Dendritic cell treated with granulocyte-macrophage colony-stimulating factor and Interleukin-4, amounts not matched to agents 40 ng/mL and 50 ng/mL, for 4 days (primary cell): ENCODE measurements around the gene CLVS2.

Experiments
- H3K27ac Mint-ChIP-seq: one replicate; pipeline ENCODE4 v1.8.0; 2022; ENCODE audit warnings: mild to moderate bottlenecking, mixed read lengths
- H3K27me3 Mint-ChIP-seq: one replicate; pipeline ENCODE4 v1.8.0; 2022; ENCODE audit warnings: mild to moderate bottlenecking, mixed read lengths
- H3K36me3 Mint-ChIP-seq: one replicate; pipeline ENCODE4 v1.8.0; 2022; ENCODE audit warnings: low read depth, mixed read lengths
- H3K4me1 Mint-ChIP-seq: one replicate; pipeline ENCODE4 v1.8.0; 2022; ENCODE audit warnings: low read depth, mixed read lengths
- H3K4me3 Mint-ChIP-seq: one replicate; pipeline ENCODE4 v1.8.0; 2022; ENCODE audit warnings: mild to moderate bottlenecking, moderate library complexity, mixed read lengths
- H3K9me3 Mint-ChIP-seq: one replicate; pipeline ENCODE4 v1.8.0; 2022; ENCODE audit warnings: mixed read lengths
- intact Hi-C: fragments of 100-400 bp; cut with micrococcal nuclease; formaldehyde crosslinking; loops from one replicate; pipeline ENCODE4 v1.15.0; 2022

Gene CLVS2, protein sequence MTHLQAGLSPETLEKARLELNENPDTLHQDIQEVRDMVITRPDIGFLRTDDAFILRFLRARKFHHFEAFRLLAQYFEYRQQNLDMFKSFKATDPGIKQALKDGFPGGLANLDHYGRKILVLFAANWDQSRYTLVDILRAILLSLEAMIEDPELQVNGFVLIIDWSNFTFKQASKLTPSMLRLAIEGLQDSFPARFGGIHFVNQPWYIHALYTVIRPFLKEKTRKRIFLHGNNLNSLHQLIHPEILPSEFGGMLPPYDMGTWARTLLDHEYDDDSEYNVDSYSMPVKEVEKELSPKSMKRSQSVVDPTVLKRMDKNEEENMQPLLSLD

DNA sequence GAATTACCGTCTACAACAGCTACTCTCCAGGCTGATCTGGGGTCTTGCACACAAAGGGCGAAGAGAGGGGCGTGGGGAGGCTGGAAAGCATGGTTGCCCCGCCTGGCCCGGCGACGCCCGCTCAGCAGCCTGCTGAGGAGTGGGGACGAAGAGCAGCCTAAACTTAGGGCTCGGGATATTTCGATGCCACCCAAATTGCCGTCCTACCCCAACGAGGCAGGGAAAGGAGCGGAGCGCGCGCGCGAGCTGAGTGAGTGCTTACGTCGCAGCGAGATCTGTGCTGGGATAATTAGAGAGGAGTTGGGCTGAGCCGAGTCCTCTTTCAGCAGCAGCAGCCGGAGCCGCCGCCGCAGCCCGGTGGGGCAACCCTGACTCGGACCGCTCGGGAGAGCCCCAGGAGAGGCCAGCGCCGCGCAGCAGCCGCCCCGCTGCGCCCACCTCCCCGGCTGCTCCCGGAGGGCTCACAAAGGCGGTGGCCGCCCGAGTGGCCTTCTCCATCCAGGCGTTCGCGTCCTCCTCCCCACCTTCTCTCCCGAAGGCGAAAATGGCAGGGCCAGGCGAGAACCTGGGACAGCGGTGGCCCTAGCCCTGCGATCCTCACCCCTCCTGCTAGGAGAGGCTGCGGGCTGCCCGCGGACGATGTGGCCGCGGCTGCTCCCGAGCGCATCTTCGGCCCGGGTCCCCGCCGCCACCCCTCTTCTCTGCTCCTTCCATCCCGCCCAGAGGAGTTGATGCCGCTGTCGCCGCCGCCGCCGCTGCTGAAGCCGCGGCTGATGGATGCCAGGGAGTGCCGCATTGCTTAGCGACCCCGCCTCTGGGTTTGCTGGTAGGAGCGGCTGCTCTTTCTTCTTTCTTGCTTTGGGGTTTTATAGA, at the start of gene CLVS2:
Gene CLVS2 (plus strand): TSS at position 315 of the 873 bp plus-strand sequence. CDS start 1,543 bp downstream, outside the sequence.
- H3K36me3 Mint-ChIP-seq, result no peaks in the 10 kb centered on the region
- peaks cover 48% of the 10 kb centered on the region for H3K27me3 Mint-ChIP-seq
- H3K4me1 Mint-ChIP-seq, result no peaks in the 10 kb centered on the region
- H3K9me3 Mint-ChIP-seq, result no peaks in the 10 kb centered on the region
- H3K4me3 Mint-ChIP-seq, result no peak within 1 kb of the TSS
- no peak within 1 kb of the TSS for H3K27ac Mint-ChIP-seq
- intact Hi-C loops, result no loop called here

DNA sequence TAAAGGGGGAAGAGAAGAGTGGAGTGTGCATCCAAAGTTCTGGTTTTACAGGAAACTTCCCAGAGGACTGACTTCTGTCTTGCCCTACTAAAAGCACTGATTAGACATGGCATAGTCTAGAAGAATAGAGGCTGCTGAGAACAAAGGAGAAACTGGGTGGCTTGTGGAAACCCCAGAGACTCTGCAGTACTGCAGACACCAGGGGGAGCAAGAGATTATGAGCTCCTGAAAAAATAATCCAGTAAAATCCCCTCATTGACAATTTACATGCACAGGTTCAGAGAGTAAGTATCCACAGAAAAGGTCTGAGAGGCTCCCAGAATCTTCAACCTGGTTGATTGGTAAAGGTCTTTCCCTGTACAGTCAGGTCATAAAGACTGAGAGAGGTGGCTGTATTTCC, 48.7 kb upstream of the CLVS2 start:
- H3K27ac Mint-ChIP-seq, result no peak overlapping the region
- H3K4me1 Mint-ChIP-seq, result no peaks in the 10 kb centered on the region
- no peaks in the 10 kb centered on the region for H3K36me3 Mint-ChIP-seq
- peaks cover 21% of the 10 kb centered on the region for H3K9me3 Mint-ChIP-seq
- no peaks in the 10 kb centered on the region for H3K27me3 Mint-ChIP-seq
- H3K4me3 Mint-ChIP-seq, result no peak overlapping the region
- intact Hi-C loops, result no loop called here

DNA sequence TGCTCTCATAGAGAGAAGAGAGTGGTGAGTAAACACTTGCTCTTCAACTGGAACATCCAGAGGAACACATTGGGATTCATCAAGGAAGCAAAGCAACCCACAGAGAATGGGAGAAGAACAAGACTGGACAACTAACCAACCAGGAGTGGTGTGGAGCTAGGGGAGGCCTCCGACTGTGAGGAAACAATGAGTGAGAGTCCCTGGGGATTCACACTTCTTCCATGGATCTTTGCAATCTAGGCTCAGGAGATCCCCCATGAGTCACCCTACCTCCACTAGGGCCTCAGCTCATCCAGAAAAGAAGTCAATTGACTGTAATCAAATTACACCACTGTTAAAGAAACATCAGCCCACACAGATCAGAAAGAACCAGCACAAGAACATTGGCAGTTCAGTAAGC, 42.3 kb upstream of the CLVS2 start:
- no peak overlapping the region for H3K27ac Mint-ChIP-seq
- no peak overlapping the region for H3K4me3 Mint-ChIP-seq
- H3K9me3 Mint-ChIP-seq, result peaks cover 33% of the 10 kb centered on the region
- H3K36me3 Mint-ChIP-seq, result no peaks in the 10 kb centered on the region
- H3K4me1 Mint-ChIP-seq, result no peaks in the 10 kb centered on the region
- H3K27me3 Mint-ChIP-seq, result no peaks in the 10 kb centered on the region
- intact Hi-C loops, result no loop called here

DNA sequence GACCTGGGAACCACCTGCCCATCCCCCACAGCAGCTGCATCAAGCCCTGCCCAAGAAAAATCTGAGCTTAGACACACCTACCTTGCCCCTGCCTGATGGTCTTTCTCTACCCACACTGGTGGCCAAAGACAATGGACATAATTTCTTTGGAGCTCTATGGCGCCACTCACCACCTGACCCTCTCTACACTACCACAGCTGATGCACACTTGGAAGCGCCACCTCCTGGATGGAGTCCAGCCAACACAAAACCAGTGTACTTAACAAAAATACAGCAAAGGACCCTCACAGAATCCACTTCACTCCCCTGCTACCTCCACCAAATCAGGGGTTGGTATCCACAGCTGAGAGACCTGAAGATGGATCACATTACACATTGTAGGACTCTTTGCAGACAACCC, 39.7 kb upstream of the CLVS2 start:
- Mint-ChIP-seq H3K9me3 (peaks cover 39% of the 10 kb centered on the region), H3K27ac (no peak overlapping the region), H3K27me3 (no peaks in the 10 kb centered on the region), H3K4me3 (no peak overlapping the region), H3K4me1 (no peaks in the 10 kb centered on the region), H3K36me3 (no peaks in the 10 kb centered on the region)
- intact Hi-C loops, result no loop called here

DNA sequence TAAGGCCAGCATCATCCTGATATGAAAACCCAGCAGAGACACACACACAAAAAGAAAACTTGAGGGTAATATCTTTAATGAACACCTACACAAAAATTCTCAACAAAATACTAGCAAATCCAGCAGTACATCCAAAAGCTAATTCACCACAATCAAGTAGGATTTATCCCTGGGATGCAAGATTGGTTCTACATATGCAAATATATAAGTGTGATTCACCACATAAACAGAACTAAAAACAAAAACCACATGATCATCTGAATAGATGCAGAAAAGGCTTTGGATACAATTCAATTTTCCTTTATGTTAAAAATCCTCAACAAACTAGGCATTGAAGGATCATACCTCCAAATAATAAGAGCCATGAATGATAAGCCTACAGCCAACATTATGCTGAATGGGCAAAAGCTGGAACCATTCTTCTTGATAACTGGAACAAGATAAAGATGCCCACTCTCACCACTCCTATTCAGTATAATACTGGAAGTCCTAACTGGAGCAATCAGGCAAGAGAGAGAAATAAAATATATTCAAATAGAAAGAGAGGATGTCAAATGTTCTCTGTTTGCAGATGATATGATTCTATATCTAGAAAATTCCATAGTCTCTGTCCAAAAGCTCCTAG, 33.9 kb upstream of the CLVS2 start:
- Mint-ChIP-seq H3K27me3 (no peaks in the 10 kb centered on the region), H3K4me3 (no peak overlapping the region), H3K36me3 (no peaks in the 10 kb centered on the region), H3K9me3 (peaks cover 7% of the 10 kb centered on the region), H3K4me1 (no peaks in the 10 kb centered on the region), H3K27ac (no peak overlapping the region)
- intact Hi-C loops, result no loop called here

DNA sequence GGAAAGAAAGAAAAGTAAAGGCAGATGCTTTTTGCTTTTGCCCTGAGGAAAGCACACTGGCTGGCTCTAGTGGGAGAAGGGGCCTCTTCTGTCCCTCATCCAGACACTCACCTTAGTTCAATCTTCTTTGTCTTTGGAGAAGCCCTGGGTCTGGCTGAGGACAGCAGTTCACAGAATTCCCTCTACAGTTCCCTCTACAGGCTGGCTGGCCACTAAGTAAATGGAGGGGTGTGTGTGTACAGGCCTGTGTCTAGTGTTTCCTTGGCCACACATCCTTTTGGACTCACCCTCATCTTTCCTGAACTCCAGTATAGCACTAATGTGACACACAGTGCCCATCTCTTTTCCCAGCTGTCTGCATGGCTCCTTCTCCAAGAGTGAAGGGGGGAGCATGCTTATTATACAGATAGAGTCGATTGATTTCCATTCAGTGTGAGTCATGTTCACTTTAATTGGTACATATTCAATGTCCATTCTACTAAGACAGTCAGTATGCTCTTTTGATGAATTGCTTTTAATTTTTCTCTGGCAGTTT, 26.0 kb upstream of the CLVS2 start:
- no peaks in the 10 kb centered on the region for H3K4me1 Mint-ChIP-seq
- H3K4me3 Mint-ChIP-seq, result no peak overlapping the region
- H3K36me3 Mint-ChIP-seq, result no peaks in the 10 kb centered on the region
- intact Hi-C loops, result no loop called here
- no peaks in the 10 kb centered on the region for H3K27me3 Mint-ChIP-seq
- H3K27ac Mint-ChIP-seq, result no peak overlapping the region
- no peaks in the 10 kb centered on the region for H3K9me3 Mint-ChIP-seq

DNA sequence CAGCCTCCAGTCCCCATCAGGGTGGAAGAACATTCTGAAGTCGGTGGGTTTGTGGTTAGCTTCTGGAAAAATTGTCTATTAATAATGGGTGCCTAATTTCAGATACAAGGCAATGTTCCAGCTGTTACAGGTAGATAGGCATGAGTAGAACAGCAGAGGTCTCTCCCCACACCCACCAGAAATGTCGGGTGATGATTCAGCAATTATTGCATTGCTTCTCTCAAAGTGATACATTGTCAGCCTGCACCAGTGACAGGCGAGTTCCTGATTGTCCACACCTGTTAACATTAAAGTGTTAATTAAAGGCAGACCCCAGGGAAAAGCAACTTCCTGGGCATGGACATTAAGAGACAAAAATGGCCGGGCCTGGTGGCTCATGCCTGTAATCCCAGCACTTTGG, 18.9 kb upstream of the CLVS2 start:
- Mint-ChIP-seq H3K9me3 (no peaks in the 10 kb centered on the region), H3K4me1 (no peaks in the 10 kb centered on the region), H3K27ac (no peak overlapping the region), H3K27me3 (no peaks in the 10 kb centered on the region), H3K36me3 (no peaks in the 10 kb centered on the region), H3K4me3 (no peak overlapping the region)
- intact Hi-C loops, result no loop called here

DNA sequence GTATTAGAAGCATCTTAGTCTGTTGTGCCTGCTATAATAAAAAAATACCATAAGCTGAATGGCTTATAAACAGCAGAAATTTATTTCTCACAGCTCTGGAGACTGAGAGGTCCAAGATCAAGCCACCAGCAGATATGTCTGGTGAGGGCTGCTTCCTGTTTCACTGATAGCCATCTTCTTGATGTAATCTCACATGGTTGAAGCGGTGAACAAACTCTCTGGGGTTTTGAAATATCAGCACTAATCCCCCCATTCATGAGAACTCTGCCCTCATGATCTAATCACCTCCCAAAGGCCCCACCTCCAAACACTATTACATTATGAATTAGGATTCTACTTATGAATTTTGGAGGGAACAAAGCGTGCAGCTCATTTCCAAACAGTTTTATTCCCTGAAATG, 11.6 kb upstream of the CLVS2 start:
- Mint-ChIP-seq H3K4me3 (no peak overlapping the region), H3K36me3 (no peaks in the 10 kb centered on the region), H3K27me3 (no peaks in the 10 kb centered on the region), H3K9me3 (peaks cover 24% of the 10 kb centered on the region), H3K4me1 (no peaks in the 10 kb centered on the region), H3K27ac (no peak overlapping the region)
- intact Hi-C loops, result no loop called here

DNA sequence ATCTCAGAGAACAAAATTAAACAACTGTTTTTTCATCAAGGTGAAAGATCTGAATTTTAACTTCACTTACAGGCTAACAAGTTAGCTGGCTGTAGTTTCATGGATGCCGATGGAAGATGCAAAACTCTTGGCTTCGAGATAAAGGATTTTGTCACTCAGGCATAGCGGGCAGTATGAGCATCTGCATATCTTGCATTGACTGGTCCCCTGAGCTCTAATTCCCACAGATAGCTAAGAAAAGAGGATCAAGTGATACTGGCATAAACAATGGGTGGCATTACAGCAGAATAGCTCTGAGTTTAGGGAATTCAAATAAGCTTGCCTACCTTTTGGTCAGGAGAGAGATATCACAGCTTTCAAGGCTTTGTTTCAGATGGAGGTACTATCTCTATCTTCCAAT, 1.8 kb upstream of the CLVS2 start:
- Mint-ChIP-seq H3K27ac (no peak overlapping the region), H3K4me1 (no peaks in the 10 kb centered on the region), H3K4me3 (no peak overlapping the region), H3K36me3 (no peaks in the 10 kb centered on the region), H3K27me3 (peaks cover 48% of the 10 kb centered on the region), H3K9me3 (no peaks in the 10 kb centered on the region)
- intact Hi-C loops, result no loop called here

DNA sequence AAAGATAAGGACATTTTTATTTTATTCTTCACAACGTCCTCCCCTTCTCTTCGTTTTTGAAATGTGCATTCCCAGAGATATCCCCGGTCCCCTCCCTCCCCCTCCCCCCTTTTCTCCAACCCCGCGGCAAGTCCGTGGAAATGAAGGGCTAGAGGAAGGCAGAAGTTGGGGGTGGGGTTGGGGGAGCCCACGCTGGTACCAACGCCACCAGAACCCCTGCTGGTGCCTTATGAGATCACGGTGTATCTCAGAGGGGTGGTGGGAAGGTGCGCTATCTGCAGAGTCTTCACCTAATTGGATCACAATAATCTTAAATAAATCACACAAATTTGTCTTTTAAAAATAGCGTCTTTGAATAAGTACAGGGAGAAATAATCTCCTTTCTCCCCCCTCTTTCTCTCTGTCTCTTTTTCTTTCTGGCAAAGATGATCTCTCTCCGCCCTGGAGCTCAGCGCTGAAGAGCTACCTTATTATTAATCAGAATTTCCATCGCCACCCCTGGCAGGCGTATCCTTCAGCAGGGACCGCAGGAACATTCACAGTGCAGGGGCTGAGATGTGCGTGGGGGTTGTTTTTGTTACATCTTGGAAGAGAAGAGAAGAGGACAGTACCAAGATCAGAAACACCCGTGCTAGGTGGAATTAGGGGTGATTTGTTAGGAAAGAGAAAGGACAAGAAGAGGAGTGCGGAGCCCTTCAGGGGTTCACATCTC, 915 bp downstream of the CLVS2 start:
- H3K4me1 Mint-ChIP-seq, result no peaks in the 10 kb centered on the region
- H3K4me3 Mint-ChIP-seq, result no peak overlapping the region
- no peaks in the 10 kb centered on the region for H3K9me3 Mint-ChIP-seq
- H3K27ac Mint-ChIP-seq, result no peak overlapping the region
- peaks cover 48% of the 10 kb centered on the region for H3K27me3 Mint-ChIP-seq
- intact Hi-C loops, result no loop called here
- H3K36me3 Mint-ChIP-seq, result no peaks in the 10 kb centered on the region

DNA sequence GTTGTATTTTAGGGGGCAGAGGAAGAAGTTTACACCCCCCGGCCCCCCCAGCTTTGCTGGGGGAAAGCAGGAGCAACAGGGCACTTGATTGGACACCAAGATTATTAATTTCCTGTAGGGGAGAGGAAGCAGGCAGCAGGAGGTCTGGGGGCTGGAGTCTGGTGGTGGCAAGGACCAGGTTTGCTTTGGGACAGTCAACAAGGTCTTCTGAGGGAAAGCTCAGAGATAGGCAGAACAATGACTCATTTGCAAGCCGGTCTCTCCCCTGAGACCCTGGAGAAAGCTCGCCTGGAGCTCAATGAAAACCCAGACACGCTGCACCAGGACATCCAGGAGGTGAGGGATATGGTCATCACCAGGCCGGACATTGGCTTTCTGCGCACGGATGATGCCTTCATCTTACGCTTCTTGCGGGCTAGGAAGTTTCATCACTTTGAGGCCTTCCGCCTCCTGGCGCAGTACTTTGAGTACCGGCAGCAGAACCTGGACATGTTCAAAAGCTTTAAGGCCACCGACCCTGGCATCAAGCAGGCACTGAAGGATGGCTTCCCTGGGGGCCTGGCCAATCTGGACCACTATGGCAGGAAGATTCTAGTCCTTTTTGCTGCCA, 1.6 kb downstream of the CLVS2 start:
- H3K9me3 Mint-ChIP-seq, result no peaks in the 10 kb centered on the region
- H3K4me3 Mint-ChIP-seq, result no peak overlapping the region
- peaks cover 48% of the 10 kb centered on the region for H3K27me3 Mint-ChIP-seq
- no peaks in the 10 kb centered on the region for H3K36me3 Mint-ChIP-seq
- H3K27ac Mint-ChIP-seq, result no peak overlapping the region
- intact Hi-C loops, result no loop called here
- no peaks in the 10 kb centered on the region for H3K4me1 Mint-ChIP-seq

DNA sequence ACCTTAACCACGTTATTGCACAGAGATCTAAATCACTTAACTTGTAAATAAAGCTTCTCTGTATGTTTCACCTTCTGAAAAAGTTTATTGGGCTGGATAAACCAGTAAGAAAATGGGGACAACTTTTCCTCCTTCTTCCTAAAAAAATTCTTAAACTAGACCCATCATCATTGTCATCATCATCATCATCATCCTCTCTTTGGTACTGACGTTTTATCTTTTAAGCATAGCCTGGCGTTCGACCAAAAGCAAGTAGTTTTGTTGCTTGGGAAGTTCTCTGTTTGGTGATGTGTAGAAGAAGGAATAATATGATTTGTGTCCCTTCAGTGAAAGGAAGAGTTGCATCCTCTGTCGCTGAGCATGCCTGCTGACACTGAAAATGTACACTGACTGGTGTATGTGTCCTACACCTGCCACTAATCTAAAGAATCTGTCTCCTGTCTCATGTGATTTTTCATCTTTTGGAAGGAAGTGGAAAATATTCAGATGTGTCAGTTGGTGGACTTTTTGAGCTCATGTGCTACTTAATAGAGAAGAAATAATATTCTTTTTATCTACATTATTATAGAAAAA, 2.5 kb downstream of the CLVS2 start:
- no peak overlapping the region for H3K27ac Mint-ChIP-seq
- no peaks in the 10 kb centered on the region for H3K36me3 Mint-ChIP-seq
- no peak overlapping the region for H3K4me3 Mint-ChIP-seq
- peaks cover 43% of the 10 kb centered on the region for H3K27me3 Mint-ChIP-seq
- no peaks in the 10 kb centered on the region for H3K9me3 Mint-ChIP-seq
- no peaks in the 10 kb centered on the region for H3K4me1 Mint-ChIP-seq
- intact Hi-C loops, result no loop called here

DNA sequence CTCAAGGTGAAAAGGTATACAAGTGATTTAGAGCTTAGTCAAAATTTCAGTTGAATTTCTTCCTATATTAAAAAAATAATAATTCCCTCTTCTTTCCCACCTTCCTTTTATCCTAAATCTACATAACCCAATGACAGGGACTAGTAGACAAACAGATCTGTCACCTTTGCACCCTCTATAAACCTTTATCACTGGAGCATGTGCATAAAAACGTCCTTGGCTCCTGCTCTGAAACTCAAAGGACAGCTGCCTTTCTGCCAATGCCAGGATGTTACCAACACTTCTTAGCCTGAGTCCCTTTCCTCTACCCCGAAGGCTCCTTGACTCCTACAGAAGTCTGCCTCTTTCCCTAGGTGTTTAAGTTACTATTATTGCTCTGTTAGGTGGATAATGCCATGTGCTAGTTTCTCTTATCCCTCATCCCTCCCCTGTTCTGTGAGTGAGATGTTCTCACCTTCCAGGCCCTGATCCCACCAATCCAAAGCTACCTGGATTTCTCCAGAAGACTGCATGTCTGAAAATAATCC, 4.3 kb downstream of the CLVS2 start:
- intact Hi-C loops, result no loop called here
- Mint-ChIP-seq H3K27me3 (peaks cover 33% of the 10 kb centered on the region), H3K36me3 (no peaks in the 10 kb centered on the region), H3K27ac (no peak overlapping the region), H3K4me1 (no peaks in the 10 kb centered on the region), H3K4me3 (no peak overlapping the region), H3K9me3 (no peaks in the 10 kb centered on the region)
